H9 (cell line): ENCODE data around the gene PROSER3. TPM values are rescaled to one million over a fixed set of nuclear protein-coding genes. Genes with fewer than 3 reads are reported as not detected.

ENCODE experiments used
- DNase-seq: peaks from one replicate; pipeline ENCODE4 v3.0.0-alpha.2; 2017
- H2AFZ ChIP-seq: one replicate; pipeline ENCODE4 v1.6.1; 2013; ENCODE audit warnings: mild to moderate bottlenecking, low read length, control low read depth, moderate library complexity
- H2AK5ac ChIP-seq: 2 replicates; pipeline ENCODE4 v1.6.1; 2013; ENCODE audit warnings: low read length, control low read depth, mixed read lengths; ENCODE audit not compliant: insufficient read length
- H2BK120ac ChIP-seq: one replicate; pipeline ENCODE4 v1.6.1; 2013; ENCODE audit warnings: low read depth, mild to moderate bottlenecking, low read length, control low read depth, inconsistent platforms; ENCODE audit not compliant: poor library complexity, severe bottlenecking
- H2BK12ac ChIP-seq: 2 replicates; pipeline ENCODE4 v1.6.1; 2013; ENCODE audit warnings: low read length, control low read depth, mixed read lengths, low read depth; ENCODE audit not compliant: insufficient read length
- H2BK15ac ChIP-seq: 2 replicates; pipeline ENCODE4 v1.6.1; 2013; ENCODE audit warnings: low read depth, low read length, control low read depth
- H2BK20ac ChIP-seq: one replicate; pipeline ENCODE4 v1.6.1; 2013; ENCODE audit warnings: low read depth, mild to moderate bottlenecking, low read length, control low read depth, inconsistent platforms; ENCODE audit not compliant: poor library complexity, severe bottlenecking
- H2BK5ac ChIP-seq: 2 replicates; pipeline ENCODE4 v1.6.1; 2013; ENCODE audit warnings: low read length, control low read depth, mixed read lengths; ENCODE audit not compliant: insufficient read length
- H3K14ac ChIP-seq: 2 replicates; pipeline ENCODE4 v1.6.1; 2013; ENCODE audit warnings: low read length, control low read depth; ENCODE audit not compliant: insufficient read depth
- H3K18ac ChIP-seq: 2 replicates; pipeline ENCODE4 v1.6.1; 2013; ENCODE audit warnings: low read depth, mild to moderate bottlenecking, mixed read lengths, low read length, control low read depth; ENCODE audit not compliant: insufficient read length
- H3K23ac ChIP-seq: 2 replicates; pipeline ENCODE4 v1.6.1; 2013; ENCODE audit warnings: low read length, control low read depth, mixed read lengths, low read depth; ENCODE audit not compliant: insufficient read length
- H3K23me2 ChIP-seq: 2 replicates; pipeline ENCODE4 v1.6.1; 2013; ENCODE audit warnings: low read depth, mild to moderate bottlenecking, mixed read lengths, low read length, control low read depth; ENCODE audit not compliant: insufficient read length, poor library complexity, severe bottlenecking
- H3K27ac ChIP-seq: 2 replicates; pipeline ENCODE4 v1.5.1; 2013; ENCODE audit warnings: low read length, control low read depth, mixed read lengths, low read depth; ENCODE audit not compliant: insufficient read length
- H3K27me3 ChIP-seq: 2 replicates; pipeline ENCODE4 v1.6.1; 2013; ENCODE audit warnings: low read length, control low read depth, inconsistent platforms; ENCODE audit not compliant: insufficient read depth
- H3K4ac ChIP-seq: 2 replicates; pipeline ENCODE4 v1.6.1; 2013; ENCODE audit warnings: low read depth, mild to moderate bottlenecking, control low read depth, inconsistent platforms, low read length, moderate library complexity
- H3K4me1 ChIP-seq: 2 replicates; pipeline ENCODE4 v1.6.1; 2013; ENCODE audit warnings: low read length, control low read depth, inconsistent platforms; ENCODE audit not compliant: insufficient read depth
- H3K4me2 ChIP-seq: 2 replicates; pipeline ENCODE4 v1.6.1; 2013; ENCODE audit warnings: low read length, control low read depth, mixed read lengths; ENCODE audit not compliant: insufficient read length, insufficient read depth
- H3K56ac ChIP-seq: 2 replicates; pipeline ENCODE4 v1.6.1; 2013; ENCODE audit warnings: low read depth, mild to moderate bottlenecking, mixed read lengths, low read length, control low read depth; ENCODE audit not compliant: insufficient read length
- H3K79me1 ChIP-seq: 2 replicates; pipeline ENCODE4 v1.6.1; 2013; ENCODE audit warnings: low read depth, mild to moderate bottlenecking, moderate library complexity, low read length, control low read depth, inconsistent platforms; ENCODE audit not compliant: insufficient read depth, poor library complexity, severe bottlenecking
- H3K79me2 ChIP-seq: 2 replicates; pipeline ENCODE4 v1.6.1; 2013; ENCODE audit warnings: low read length, control low read depth, inconsistent platforms; ENCODE audit not compliant: insufficient read depth
- H3K9ac ChIP-seq: 2 replicates; pipeline ENCODE4 v1.6.1; 2013; ENCODE audit warnings: low read length, control low read depth, mixed read lengths; ENCODE audit not compliant: insufficient read length; ENCODE audit errors: extremely low read depth
- H3K9me3 ChIP-seq: one replicate; pipeline ENCODE4 v1.6.1; 2013; ENCODE audit warnings: low read depth, low read length, inconsistent platforms; ENCODE audit not compliant: control insufficient read depth
- H3T11ph ChIP-seq: one replicate; pipeline ENCODE4 v1.6.1; 2013; ENCODE audit warnings: mild to moderate bottlenecking, low read length, control low read depth, inconsistent platforms
- H4K20me1 ChIP-seq: one replicate; pipeline ENCODE4 v1.6.1; 2013; ENCODE audit not compliant: control insufficient read depth, insufficient read length, insufficient read depth
- H4K5ac ChIP-seq: 2 replicates; pipeline ENCODE4 v1.6.1; 2013; ENCODE audit warnings: low read depth, mild to moderate bottlenecking, mixed read lengths, low read length, control low read depth; ENCODE audit not compliant: insufficient read length
- H4K8ac ChIP-seq: replicated peaks from 2 replicates; pipeline ENCODE4 v1.6.1; 2013; ENCODE audit warnings: low read length, control low read depth, mixed read lengths, low read depth; ENCODE audit not compliant: insufficient read length
- H4K91ac ChIP-seq: 2 replicates; pipeline ENCODE4 v1.6.1; 2013; ENCODE audit warnings: low read depth, mild to moderate bottlenecking, moderate library complexity, mixed read lengths, low read length, control low read depth; ENCODE audit not compliant: insufficient read length
- H3K27ac Mint-ChIP-seq, 3 experiments: 2 replicates in 2 of 3; 3 replicates in 1 of 3; pipeline ENCODE4 v1.8.0; 2020 to 2021; ENCODE audit warnings: mixed read lengths in 3 of 3, mild to moderate bottlenecking in 1 of 3, moderate library complexity in 1 of 3
- H3K27me3 Mint-ChIP-seq: 2 replicates; pipeline ENCODE4 v1.8.0; 2021; ENCODE audit warnings: low read depth, mild to moderate bottlenecking, moderate library complexity, mixed read lengths
- H3K36me3 Mint-ChIP-seq, 3 experiments: 2 replicates in 2 of 3; 3 replicates in 1 of 3; pipeline ENCODE4 v1.8.0; 2020 to 2021; ENCODE audit warnings: low read depth in 3 of 3, mixed read lengths in 3 of 3; ENCODE audit not compliant: insufficient read depth in 1 of 3
- H3K4me1 Mint-ChIP-seq, 2 experiments: 2 replicates each; pipeline ENCODE4 v1.8.0; 2020; ENCODE audit warnings: mixed read lengths in 2 of 2
- H3K4me3 Mint-ChIP-seq, 2 experiments: 2 replicates in 1 of 2; 3 replicates in 1 of 2; pipeline ENCODE4 v1.8.0; 2020 to 2021; ENCODE audit warnings: mild to moderate bottlenecking in 2 of 2, mixed read lengths in 2 of 2, moderate library complexity in 1 of 2
- H3K9me3 Mint-ChIP-seq, 2 experiments: 2 replicates in 1 of 2; 3 replicates in 1 of 2; pipeline ENCODE4 v1.8.0; 2020; ENCODE audit warnings: mild to moderate bottlenecking in 2 of 2, mixed read lengths in 2 of 2, moderate library complexity in 1 of 2
- WGBS: extraction: QIAGEN DNeasy Blood & Tissue Kit; methylation state at CpG from one replicate; pipeline ENCODE4 v1.1.7; 2013; ENCODE audit warnings: missing lambda C conversion rate, low lambda C conversion rate, mixed read lengths; ENCODE audit not compliant: insufficient read length; ENCODE audit errors: extremely low coverage; 5-methylcytosine and 5-hydroxymethylcytosine counted together
- total RNA-seq: library from RNA; stranded (reverse); gene quantifications from 2 replicates; pipeline ENCODE4 v1.2.1, GENCODE V29; 2021
- TF ChIP-seq, protein P1 (sequence below): fragments of 200-600 bp; sonication (generic); conservative IDR thresholded peaks from 3 replicates; pipeline ENCODE4 v1.8.0; 2021; ENCODE audit warnings: antibody characterized with exemption, mild to moderate bottlenecking

PROSER3 gene
- total RNA-seq, 1 experiment from 2014 or later: 29.1 TPM

DNA sequence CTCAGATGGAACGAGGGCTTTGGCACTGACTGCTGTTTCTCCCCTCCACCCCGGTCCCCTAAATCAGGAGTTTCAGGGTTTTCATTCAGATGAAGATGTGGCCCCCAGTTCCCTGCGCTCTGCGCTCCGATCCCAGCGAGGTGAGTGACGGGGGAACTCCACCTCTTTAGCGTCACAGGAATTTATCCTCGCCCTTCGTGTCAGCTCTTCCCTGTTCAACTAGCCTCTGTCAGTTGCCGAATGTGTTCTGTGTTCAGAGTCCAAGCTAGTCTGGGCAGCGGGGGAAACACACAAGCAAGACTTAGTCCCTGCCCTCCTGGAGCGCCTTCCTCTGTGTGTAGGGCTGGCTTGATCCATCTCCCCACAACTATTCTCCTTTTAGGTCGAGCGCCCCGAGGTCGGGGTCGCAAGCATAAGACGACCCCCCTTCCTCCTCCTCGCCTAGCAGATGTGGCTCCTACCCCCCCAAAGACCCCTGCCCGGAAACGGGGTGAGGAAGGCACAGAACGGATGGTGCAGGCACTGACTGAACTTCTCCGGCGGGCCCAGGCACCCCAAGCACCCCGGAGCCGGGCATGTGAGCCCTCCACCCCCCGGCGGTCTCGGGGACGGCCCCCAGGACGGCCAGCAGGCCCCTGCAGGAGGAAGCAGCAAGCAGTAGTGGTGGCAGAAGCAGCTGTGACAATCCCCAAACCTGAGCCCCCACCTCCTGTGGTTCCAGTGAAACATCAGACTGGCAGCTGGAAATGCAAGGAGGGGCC lies 38.4 kb upstream of the PROSER3 start:
- Histone ChIP-seq H4K8ac (no peak overlapping the region), H3T11ph (no peak overlapping the region), H3K23me2 (peaks cover 18% of the 10 kb centered on the region), H3K4me2 (peak overlapping the region; percentile 89), H3K9me3 (no peaks in the 10 kb centered on the region), H3K27ac (no peak overlapping the region), H2BK20ac (no peak overlapping the region), H4K5ac (no peak overlapping the region), H2AK5ac (no peak overlapping the region), H3K79me1 (no peaks in the 10 kb centered on the region), H4K91ac (no peak overlapping the region), H3K4ac (no peak overlapping the region), H3K79me2 (peaks cover 11% of the 10 kb centered on the region; the same call in 1 of the 2 replicates), H3K27me3 (no peaks in the 10 kb centered on the region), H3K4me1 (peaks cover 4% of the 10 kb centered on the region; the same call in 1 of the 2 replicates), H3K23ac (no peak overlapping the region), H4K20me1 (peaks cover 6% of the 10 kb centered on the region), H2BK12ac (no peak overlapping the region), H2AFZ (no peak overlapping the region), H3K9ac (peak overlapping the region; percentile 75), H3K18ac (no peak overlapping the region), H3K56ac (no peak overlapping the region), H2BK120ac (no peak overlapping the region), H3K14ac (no peak overlapping the region), H2BK15ac (no peak overlapping the region), H2BK5ac (no peak overlapping the region)
- Mint-ChIP-seq H3K4me1 (peaks cover 26 to 27% of the 10 kb centered on the region in 2 experiments), H3K4me3 (peak overlapping the region; percentile 87 to 92), H3K9me3 (no peaks in the 10 kb centered on the region; a peak in 1 of 5 replicates), H3K27me3 (no peaks in the 10 kb centered on the region), H3K36me3 (peaks cover 25 to 44% (median 43%) of the 10 kb centered on the region in 3 experiments; a peak in 6 of 7 replicates), H3K27ac (0 out of 7 replicates have a peak overlapping the region, but pooled peaks of 1 of the 3 experiments have one; percentile 34)
- no CpG with 5 or more reads among the region's 32 CpGs for WGBS
- TF ChIP-seq, protein P1, sequence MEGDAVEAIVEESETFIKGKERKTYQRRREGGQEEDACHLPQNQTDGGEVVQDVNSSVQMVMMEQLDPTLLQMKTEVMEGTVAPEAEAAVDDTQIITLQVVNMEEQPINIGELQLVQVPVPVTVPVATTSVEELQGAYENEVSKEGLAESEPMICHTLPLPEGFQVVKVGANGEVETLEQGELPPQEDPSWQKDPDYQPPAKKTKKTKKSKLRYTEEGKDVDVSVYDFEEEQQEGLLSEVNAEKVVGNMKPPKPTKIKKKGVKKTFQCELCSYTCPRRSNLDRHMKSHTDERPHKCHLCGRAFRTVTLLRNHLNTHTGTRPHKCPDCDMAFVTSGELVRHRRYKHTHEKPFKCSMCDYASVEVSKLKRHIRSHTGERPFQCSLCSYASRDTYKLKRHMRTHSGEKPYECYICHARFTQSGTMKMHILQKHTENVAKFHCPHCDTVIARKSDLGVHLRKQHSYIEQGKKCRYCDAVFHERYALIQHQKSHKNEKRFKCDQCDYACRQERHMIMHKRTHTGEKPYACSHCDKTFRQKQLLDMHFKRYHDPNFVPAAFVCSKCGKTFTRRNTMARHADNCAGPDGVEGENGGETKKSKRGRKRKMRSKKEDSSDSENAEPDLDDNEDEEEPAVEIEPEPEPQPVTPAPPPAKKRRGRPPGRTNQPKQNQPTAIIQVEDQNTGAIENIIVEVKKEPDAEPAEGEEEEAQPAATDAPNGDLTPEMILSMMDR: no peak
- DNase-seq: no peak
